ENCODE data around the gene ITPRID2.

GRCh38 chr2:181957668-181958067 is 66.1 kb downstream of the ITPRID2 start:
- TF ChIP-seq CTCF (IDR thresholded peaks at IDR 0.05) (no peak), POLR2A (IDR thresholded peaks at IDR 0.05) (no peak)

Measured in adrenal gland (tissue), 5 donors.